Mesendoderm (in vitro differentiated cells): ENCODE measurements around the gene MAPT.

Source experiments
- DNase-seq: peaks from one replicate; pipeline ENCODE4 v3.0.0; 2013
- H2AK5ac ChIP-seq: 2 replicates; pipeline ENCODE4 v1.6.1; 2013; ENCODE audit warnings: low read length, inconsistent platforms
- H2BK120ac ChIP-seq: 2 replicates; pipeline ENCODE4 v1.6.1; 2013; ENCODE audit warnings: low read depth, mild to moderate bottlenecking, low read length, moderate library complexity, mixed read lengths
- H2BK15ac ChIP-seq: replicated peaks from 2 replicates; pipeline ENCODE4 v1.6.1; 2013; ENCODE audit warnings: low read depth, mild to moderate bottlenecking, moderate library complexity
- H2BK5ac ChIP-seq: 2 replicates; pipeline ENCODE4 v1.6.1; 2013; ENCODE audit warnings: low read length, inconsistent platforms
- H3K18ac ChIP-seq: 2 replicates; pipeline ENCODE4 v1.6.1; 2013; ENCODE audit warnings: mild to moderate bottlenecking, low read length, mixed read lengths
- H3K23ac ChIP-seq: one replicate; pipeline ENCODE4 v1.6.1; 2013; ENCODE audit warnings: low read length
- H3K27ac ChIP-seq: 2 replicates; pipeline ENCODE4 v1.5.1; 2013; ENCODE audit warnings: low read depth, mild to moderate bottlenecking, inconsistent platforms, low read length, moderate library complexity
- H3K27me3 ChIP-seq: 2 replicates; pipeline ENCODE4 v1.6.1; 2013; ENCODE audit warnings: low read length, control low read depth, mild to moderate bottlenecking, inconsistent platforms; ENCODE audit not compliant: insufficient read depth, poor library complexity
- H3K36me3 ChIP-seq: 2 replicates; pipeline ENCODE4 v1.6.1; 2013; ENCODE audit warnings: low read length, inconsistent platforms; ENCODE audit not compliant: control insufficient read depth, insufficient read depth
- H3K4ac ChIP-seq: one replicate; pipeline ENCODE4 v1.6.1; 2013; ENCODE audit warnings: low read depth, mild to moderate bottlenecking, low read length, moderate library complexity
- H3K4me1 ChIP-seq: 2 replicates; pipeline ENCODE4 v1.6.1; 2013; ENCODE audit warnings: low read depth, low read length, inconsistent platforms; ENCODE audit not compliant: control insufficient read depth
- H3K4me2 ChIP-seq: 2 replicates; pipeline ENCODE4 v1.6.1; 2013; ENCODE audit warnings: low read length
- H3K4me3 ChIP-seq: 2 replicates; pipeline ENCODE4 v1.5.1; 2013; ENCODE audit warnings: mild to moderate bottlenecking, low read length
- H3K56ac ChIP-seq: one replicate; pipeline ENCODE4 v1.6.1; 2013; ENCODE audit warnings: low read length
- H3K79me1 ChIP-seq: 2 replicates; pipeline ENCODE4 v1.6.1; 2013; ENCODE audit warnings: low read length, inconsistent platforms
- H3K79me2 ChIP-seq: 2 replicates; pipeline ENCODE4 v1.6.1; 2013; ENCODE audit warnings: mild to moderate bottlenecking, low read length; ENCODE audit not compliant: control insufficient read depth, insufficient read depth
- H3K9ac ChIP-seq: 2 replicates; pipeline ENCODE4 v1.6.1; 2013; ENCODE audit warnings: low read length, inconsistent platforms
- H4K5ac ChIP-seq: one replicate; pipeline ENCODE4 v1.6.1; 2013; ENCODE audit warnings: low read length
- H4K8ac ChIP-seq: one replicate; pipeline ENCODE4 v1.6.1; 2013; ENCODE audit warnings: low read depth, mild to moderate bottlenecking, control low read depth, low read length, moderate library complexity
- WGBS: extraction: QIAGEN DNeasy Blood & Tissue Kit; methylation state at CpG from one replicate; pipeline ENCODE4 v1.1.7; 2013; ENCODE audit warnings: low lambda C conversion rate, missing lambda C conversion rate; ENCODE audit not compliant: insufficient coverage; ENCODE audit errors: extremely low coverage; 5-methylcytosine and 5-hydroxymethylcytosine counted together

The MAPT gene

GRCh38 chr17:45847101-45847500 lies 47.3 kb upstream of the MAPT start:
- Histone ChIP-seq H2BK5ac (no peak overlapping the region), H3K9ac (no peak overlapping the region), H3K18ac (no peak overlapping the region), H3K27me3 (no peaks in the 10 kb centered on the region), H3K36me3 (no peaks in the 10 kb centered on the region), H2BK120ac (no peak overlapping the region), H2BK15ac (no peak overlapping the region), H3K27ac (no peak overlapping the region), H3K79me1 (no peaks in the 10 kb centered on the region), H3K23ac (no peak overlapping the region), H3K79me2 (no peaks in the 10 kb centered on the region), H4K5ac (no peak overlapping the region), H3K4me1 (no peaks in the 10 kb centered on the region), H3K4ac (no peak overlapping the region), H3K4me2 (no peak overlapping the region), H4K8ac (no peak overlapping the region), H2AK5ac (no peak overlapping the region), H3K56ac (no peak overlapping the region), H3K4me3 (no peak overlapping the region)
- no CpG with 5 or more reads among the region's 4 CpGs for WGBS
- no peak for DNase-seq

- Histone ChIP-seq H3K4me3 (no peak overlapping the region), H3K27me3 (no peaks in the 10 kb centered on the region), H3K79me2 (no peaks in the 10 kb centered on the region), H3K4ac (no peak overlapping the region), H3K56ac (no peak overlapping the region), H2BK120ac (no peak overlapping the region), H3K4me1 (no peaks in the 10 kb centered on the region), H3K18ac (no peak overlapping the region), H2BK15ac (no peak overlapping the region), H3K9ac (no peak overlapping the region), H3K79me1 (no peaks in the 10 kb centered on the region), H3K36me3 (no peaks in the 10 kb centered on the region), H3K4me2 (no peak overlapping the region), H3K23ac (no peak overlapping the region), H3K27ac (no peak overlapping the region), H2AK5ac (no peak overlapping the region), H2BK5ac (no peak overlapping the region), H4K8ac (no peak overlapping the region), H4K5ac (no peak overlapping the region)
- WGBS = no CpG with 5 or more reads among the region's 5 CpGs
- no peak for DNase-seq
Measured at GRCh38 chr17:45847747-45848146, 46.6 kb upstream of the MAPT start.

GRCh38 chr17:45848405-45848804 lies 45.9 kb upstream of the MAPT start:
- no peak overlapping the region for H2BK15ac ChIP-seq
- H3K36me3 ChIP-seq = no peaks in the 10 kb centered on the region
- H3K27me3 ChIP-seq = no peaks in the 10 kb centered on the region
- H3K18ac ChIP-seq = no peak overlapping the region
- no peaks in the 10 kb centered on the region for H3K79me1 ChIP-seq
- H3K27ac ChIP-seq = no peak overlapping the region
- DNase-seq = no peak
- no peak overlapping the region for H3K4me2 ChIP-seq
- H2AK5ac ChIP-seq = no peak overlapping the region
- no peak overlapping the region for H4K5ac ChIP-seq
- WGBS = no CpG with 5 or more reads among the region's 9 CpGs
- H3K4me1 ChIP-seq = no peaks in the 10 kb centered on the region
- H3K23ac ChIP-seq = no peak overlapping the region
- no peak overlapping the region for H3K4ac ChIP-seq
- no peak overlapping the region for H2BK120ac ChIP-seq
- H2BK5ac ChIP-seq = no peak overlapping the region
- no peak overlapping the region for H3K9ac ChIP-seq
- no peaks in the 10 kb centered on the region for H3K79me2 ChIP-seq
- no peak overlapping the region for H4K8ac ChIP-seq
- no peak overlapping the region for H3K56ac ChIP-seq
- H3K4me3 ChIP-seq = no peak overlapping the region

- WGBS = no CpG with 5 or more reads among the region's 15 CpGs
- Histone ChIP-seq H3K18ac (no peak overlapping the region), H3K9ac (no peak overlapping the region), H3K56ac (no peak overlapping the region), H3K79me2 (no peaks in the 10 kb centered on the region), H4K5ac (no peak overlapping the region), H2BK5ac (no peak overlapping the region), H3K4me3 (no peak overlapping the region), H3K4me1 (no peaks in the 10 kb centered on the region), H3K4ac (no peak overlapping the region), H2AK5ac (no peak overlapping the region), H3K23ac (no peak overlapping the region), H2BK120ac (no peak overlapping the region), H2BK15ac (no peak overlapping the region), H3K27me3 (no peaks in the 10 kb centered on the region), H3K27ac (no peak overlapping the region), H3K36me3 (no peaks in the 10 kb centered on the region), H3K4me2 (no peak overlapping the region), H3K79me1 (no peaks in the 10 kb centered on the region), H4K8ac (no peak overlapping the region)
- no peak for DNase-seq
Measured at GRCh38 chr17:45848868-45849535, 45.4 kb upstream of the MAPT start.

GRCh38 chr17:45849536-45849990 lies 44.8 kb upstream of the MAPT start:
- Histone ChIP-seq H3K36me3 (no peaks in the 10 kb centered on the region), H2BK5ac (no peak overlapping the region), H2BK15ac (no peak overlapping the region), H3K27ac (no peak overlapping the region), H3K18ac (no peak overlapping the region), H3K4me3 (no peak overlapping the region), H3K4ac (no peak overlapping the region), H3K79me1 (no peaks in the 10 kb centered on the region), H3K4me2 (no peak overlapping the region), H3K56ac (no peak overlapping the region), H3K27me3 (no peaks in the 10 kb centered on the region), H2BK120ac (no peak overlapping the region), H3K23ac (no peak overlapping the region), H3K79me2 (no peaks in the 10 kb centered on the region), H3K9ac (no peak overlapping the region), H2AK5ac (no peak overlapping the region), H4K5ac (no peak overlapping the region), H4K8ac (no peak overlapping the region), H3K4me1 (no peaks in the 10 kb centered on the region)
- WGBS = no CpG with 5 or more reads among the region's 7 CpGs
- no peak for DNase-seq

GRCh38 chr17:45850011-45850410 lies 44.3 kb upstream of the MAPT start:
- Histone ChIP-seq H4K5ac (no peak overlapping the region), H3K4me3 (no peak overlapping the region), H2BK15ac (no peak overlapping the region), H3K23ac (no peak overlapping the region), H3K18ac (no peak overlapping the region), H3K4me1 (no peaks in the 10 kb centered on the region), H3K4me2 (no peak overlapping the region), H2BK5ac (no peak overlapping the region), H3K79me1 (no peaks in the 10 kb centered on the region), H3K27ac (no peak overlapping the region), H2AK5ac (no peak overlapping the region), H4K8ac (no peak overlapping the region), H3K36me3 (no peaks in the 10 kb centered on the region), H3K4ac (no peak overlapping the region), H3K56ac (no peak overlapping the region), H3K27me3 (no peaks in the 10 kb centered on the region), H3K79me2 (no peaks in the 10 kb centered on the region), H2BK120ac (no peak overlapping the region), H3K9ac (no peak overlapping the region)
- DNase-seq = no peak
- no CpG with 5 or more reads among the region's 4 CpGs for WGBS
